ENCODE data around the gene KATNA1. TPM values are rescaled to one million over a fixed set of nuclear protein-coding genes. Genes with fewer than 3 reads are reported as not detected.
A peak's percentile ranks its signal among the peaks of the same experiment; 100 is the strongest.

KATNA1 gene
- total RNA-seq, 2 experiments from 2014 or later: 22.6 to 26.5 TPM

DNA sequence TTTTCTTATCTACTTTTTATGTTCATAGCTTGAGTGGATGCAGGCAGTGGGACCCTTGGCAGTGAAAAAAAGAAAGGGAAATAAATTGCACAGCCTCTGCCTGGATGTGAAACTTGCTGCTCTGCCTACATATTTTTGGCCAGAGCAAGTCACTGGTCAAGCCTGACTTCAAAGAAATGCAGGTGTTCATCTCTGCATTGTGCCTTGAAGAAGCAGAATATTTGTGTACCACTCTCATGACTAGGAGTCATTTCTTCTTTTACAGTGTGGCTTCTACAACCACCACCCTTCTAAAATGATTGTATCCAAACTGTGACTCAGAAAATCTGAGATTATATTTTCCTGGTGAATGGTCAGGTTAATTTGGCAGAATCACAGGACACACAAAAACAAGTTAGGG lies 2.5 kb upstream of the KATNA1 start:
- no peaks in the 10 kb centered on the region for H3K27me3 Mint-ChIP-seq
- H3K36me3 Mint-ChIP-seq: peaks cover 5% of the 10 kb centered on the region
- peaks cover 10% of the 10 kb centered on the region for H3K4me1 Mint-ChIP-seq
- no peak overlapping the region for H3K4me3 Mint-ChIP-seq
- H3K27ac Mint-ChIP-seq: no peak overlapping the region
- no peaks in the 10 kb centered on the region for H3K9me3 Mint-ChIP-seq
- POLR2A ChIA-PET: interaction anchor here (1.0 to 1.1 kb wide), 2 partner anchors 105 to 511 kb away, joined by 3 read pairs; partner anchors contain the start of gene PPIL4
- ATAC-seq (ENCODE audit: low read depth) (no peak), DNase-seq (no peak)

DNA sequence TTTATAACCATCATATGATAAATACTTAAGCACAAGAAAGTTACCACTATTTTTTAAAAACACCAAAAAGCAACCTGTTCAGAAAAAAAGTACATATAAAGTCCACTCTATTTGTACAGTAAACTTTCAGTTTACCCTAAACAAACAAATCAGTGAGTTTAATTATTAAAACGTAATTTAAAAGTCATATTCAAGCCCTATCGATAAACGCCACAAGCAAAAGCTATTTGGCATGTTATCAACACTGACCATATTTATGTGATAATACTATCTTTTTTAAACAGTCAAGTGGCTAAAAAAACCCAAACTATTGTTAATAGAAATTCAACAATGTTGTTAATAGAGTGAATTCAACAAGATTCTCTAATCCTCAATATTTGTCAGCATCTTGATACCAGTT lies 1.9 kb downstream of the KATNA1 start:
- Mint-ChIP-seq H3K4me1 (peaks cover 20% of the 10 kb centered on the region), H3K4me3 (peak overlapping the region; percentile 92), H3K27me3 (no peaks in the 10 kb centered on the region), H3K9me3 (no peaks in the 10 kb centered on the region), H3K36me3 (peaks cover 15% of the 10 kb centered on the region), H3K27ac (no peak overlapping the region)
- ATAC-seq (ENCODE audit: low read depth) (no peak), DNase-seq (no peak)
- POLR2A ChIA-PET: interaction anchor here (0.8 to 1.0 kb wide), 2 partner anchors 81 to 101 kb away, joined by 3 read pairs; partner anchors contain the start of genes GINM1 and PPIL4

DNA sequence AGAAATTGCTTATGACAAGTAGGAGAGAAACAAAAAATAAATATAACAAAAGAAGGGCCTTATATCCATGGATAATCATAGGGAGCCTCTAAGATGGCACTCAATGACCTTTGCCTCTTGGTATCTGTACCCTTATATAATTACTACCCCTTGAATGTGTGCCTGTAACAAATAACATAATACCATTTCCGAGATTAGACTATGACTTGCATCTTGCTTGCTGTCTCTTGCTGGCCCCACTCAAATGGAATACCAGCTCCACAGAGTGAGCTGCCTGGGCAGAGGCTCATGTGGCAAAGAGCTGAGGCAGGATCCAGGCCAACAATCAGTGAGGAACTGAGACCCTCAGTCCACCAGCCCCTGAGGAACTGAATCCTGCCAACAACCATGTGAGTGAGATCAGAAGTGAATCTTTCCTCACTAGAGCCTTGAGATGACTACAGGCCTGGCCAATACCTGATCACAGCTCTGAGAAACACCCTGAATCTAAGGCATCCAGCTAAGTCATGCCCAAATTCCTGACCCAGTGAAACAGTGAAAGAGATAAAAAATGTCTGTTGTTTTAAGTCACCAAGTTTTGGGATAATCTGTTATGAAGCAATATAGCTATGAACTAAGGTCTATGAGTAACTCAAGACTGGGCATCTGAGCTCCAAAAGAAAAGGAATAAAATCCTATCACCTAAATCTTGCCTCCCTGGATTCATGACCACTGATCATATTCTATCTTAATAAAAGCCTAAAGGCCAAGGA lies 5.5 kb downstream of the KATNA1 start:
- no peaks in the 10 kb centered on the region for H3K27me3 Mint-ChIP-seq
- no peak overlapping the region for H3K4me3 Mint-ChIP-seq
- POLR2A ChIA-PET: interaction anchor here (1.0 kb wide), 1 partner anchor 15 kb away, joined by 3 read pairs; no protein-coding TSS in a partner anchor

DNA sequence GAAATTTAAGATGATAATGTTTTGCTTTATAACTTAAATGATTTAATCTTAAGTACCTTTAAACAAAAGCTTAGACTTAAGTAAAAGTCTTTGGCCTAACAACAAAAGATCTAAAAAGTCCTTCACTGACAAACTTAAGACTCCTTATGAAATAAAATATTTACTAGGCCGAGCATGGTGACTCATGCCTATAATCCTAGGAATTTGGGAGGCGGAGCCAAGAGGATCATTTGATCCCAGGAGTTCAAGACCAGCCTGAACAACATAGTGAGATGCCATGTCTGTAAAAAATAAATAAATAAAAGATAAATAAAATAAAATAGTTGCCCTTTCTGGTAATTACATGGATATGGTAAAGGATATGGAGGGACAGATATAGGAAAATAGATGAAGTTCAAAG lies 12.4 kb downstream of the KATNA1 start:
- Mint-ChIP-seq H3K9me3 (no peaks in the 10 kb centered on the region), H3K36me3 (peaks cover 28% of the 10 kb centered on the region), H3K4me1 (no peaks in the 10 kb centered on the region), H3K27me3 (no peaks in the 10 kb centered on the region), H3K27ac (no peak overlapping the region), H3K4me3 (no peak overlapping the region)
- POLR2A ChIA-PET: no interaction called here
- no peak for ATAC-seq (ENCODE audit: low read depth)
- DNase-seq: no peak

More for the DNA sequence above, 5.5 kb downstream of the KATNA1 start:
- no peak for DNase-seq
- H3K9me3 Mint-ChIP-seq: no peaks in the 10 kb centered on the region
- H3K4me1 Mint-ChIP-seq: peaks cover 18% of the 10 kb centered on the region
- H3K36me3 Mint-ChIP-seq: peaks cover 26% of the 10 kb centered on the region
- H3K27ac Mint-ChIP-seq: no peak overlapping the region
- ATAC-seq (ENCODE audit: low read depth): no peak

DNA sequence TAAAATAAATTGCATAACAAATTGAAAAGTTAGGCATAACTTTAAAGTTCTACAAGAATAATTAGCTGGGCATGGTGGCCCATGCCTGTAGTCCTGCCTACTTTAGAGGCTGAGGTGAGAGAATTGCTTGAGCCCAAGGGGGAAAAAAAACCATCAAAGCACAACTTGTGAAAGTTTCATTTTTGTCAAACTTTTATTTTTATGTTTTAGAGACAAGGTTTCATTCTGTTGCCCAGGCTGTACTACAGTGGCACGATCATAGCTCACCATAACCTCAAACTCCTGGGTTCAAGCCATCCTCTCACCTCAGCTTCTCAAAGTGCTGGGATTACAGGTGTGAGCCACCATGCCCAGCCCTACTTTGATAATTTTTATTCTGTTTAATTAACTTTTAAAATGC lies 14.2 kb downstream of the KATNA1 start:
- Mint-ChIP-seq H3K27me3 (no peaks in the 10 kb centered on the region), H3K27ac (no peak overlapping the region), H3K4me3 (no peak overlapping the region), H3K4me1 (peaks cover 2% of the 10 kb centered on the region), H3K36me3 (peaks cover 25% of the 10 kb centered on the region), H3K9me3 (no peaks in the 10 kb centered on the region)
- POLR2A ChIA-PET: no interaction called here
- ATAC-seq (ENCODE audit: low read depth) (no peak), DNase-seq (no peak)

DNA sequence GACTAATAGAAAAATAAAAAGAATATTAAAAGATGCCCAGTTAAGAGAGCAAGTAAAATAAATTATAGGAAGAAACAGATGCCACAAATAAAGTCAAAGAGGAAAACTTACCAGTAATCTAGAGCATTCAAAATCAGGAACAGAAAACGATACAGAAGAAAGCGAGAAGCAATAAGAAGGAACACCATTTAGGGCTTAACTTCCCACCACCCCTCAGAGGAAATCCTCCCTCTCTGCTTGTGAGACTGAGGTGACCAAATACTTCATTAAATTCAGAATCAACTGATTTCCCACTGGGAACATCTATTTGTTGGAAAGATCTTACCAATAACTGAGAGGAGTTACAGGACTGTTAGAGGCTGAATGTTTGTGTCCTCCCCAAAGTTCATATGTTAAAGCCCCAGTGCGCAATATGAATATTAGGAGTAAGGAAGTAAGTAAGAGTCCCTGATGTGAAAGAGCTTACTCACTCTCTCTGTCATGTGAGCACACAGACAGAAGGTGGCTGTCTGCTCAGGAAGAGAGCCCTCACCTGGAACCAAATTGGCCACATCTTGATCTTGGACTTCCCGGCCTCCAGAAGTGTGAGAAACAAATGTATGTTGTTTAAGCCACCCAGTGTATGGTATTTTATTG lies 19.5 kb downstream of the KATNA1 start:
- Mint-ChIP-seq H3K4me1 (peaks cover 8% of the 10 kb centered on the region), H3K27me3 (no peaks in the 10 kb centered on the region), H3K36me3 (peaks cover 23% of the 10 kb centered on the region)

DNA sequence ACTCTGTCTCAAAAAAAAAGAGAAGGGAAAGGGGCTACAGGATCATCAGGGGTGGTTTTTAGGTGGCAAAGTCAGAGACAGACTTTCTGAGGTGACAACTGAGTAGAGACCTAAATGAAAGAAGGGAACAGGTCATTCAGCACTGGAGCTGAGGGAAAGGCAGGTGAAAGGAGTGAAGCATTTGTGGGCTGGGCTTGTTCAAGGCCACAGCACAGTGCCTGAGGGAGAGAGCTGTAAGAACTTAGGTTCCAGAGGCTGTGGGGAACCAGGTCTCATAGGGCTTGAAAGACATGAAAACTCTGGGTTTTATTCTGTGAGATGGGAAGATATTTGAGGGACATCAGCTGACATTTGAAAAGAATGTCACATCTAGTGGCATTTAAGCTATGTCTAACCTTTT lies 20.8 kb downstream of the KATNA1 start:
- ATAC-seq (ENCODE audit: low read depth) (no peak), DNase-seq (no peak)
- POLR2A ChIA-PET: interaction anchor here (1.0 kb wide), 1 partner anchor 16 kb away, joined by 3 read pairs; no protein-coding TSS in a partner anchor
- Mint-ChIP-seq H3K36me3 (peaks cover 30% of the 10 kb centered on the region), H3K4me3 (no peak overlapping the region), H3K9me3 (no peaks in the 10 kb centered on the region), H3K27ac (peak overlapping the region; percentile 1), H3K27me3 (no peaks in the 10 kb centered on the region), H3K4me1 (peaks cover 10% of the 10 kb centered on the region)

More for the DNA sequence above, 19.5 kb downstream of the KATNA1 start:
- no peak overlapping the region for H3K4me3 Mint-ChIP-seq
- peak; percentile 52 for ATAC-seq (ENCODE audit: low read depth)
- POLR2A ChIA-PET: no interaction called here
- no peak for DNase-seq
- H3K9me3 Mint-ChIP-seq: no peaks in the 10 kb centered on the region
- H3K27ac Mint-ChIP-seq: peak overlapping the region; percentile 47

DNA sequence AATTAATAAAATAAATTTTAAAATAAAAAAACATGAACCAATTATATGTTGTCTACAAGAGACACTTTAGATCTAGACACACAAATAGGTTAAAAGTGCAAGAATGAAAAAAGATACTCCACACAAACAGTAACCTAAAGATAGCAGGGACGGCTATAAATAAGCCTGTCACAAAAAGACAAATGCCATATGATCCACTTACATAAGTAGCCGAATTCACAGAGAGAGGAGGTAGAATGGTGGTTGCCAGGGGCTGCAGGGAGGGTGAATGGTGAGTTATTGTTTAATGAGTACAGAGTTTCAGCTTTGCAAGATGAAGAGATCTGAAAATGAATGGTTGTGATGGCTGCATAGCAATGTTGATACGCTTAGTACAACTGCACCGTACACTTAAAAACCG lies 32.7 kb downstream of the KATNA1 start:
- Mint-ChIP-seq H3K9me3 (peaks cover 6% of the 10 kb centered on the region), H3K36me3 (peaks cover 51% of the 10 kb centered on the region), H3K4me3 (no peak overlapping the region), H3K27ac (no peak overlapping the region), H3K4me1 (peaks cover 2% of the 10 kb centered on the region), H3K27me3 (no peaks in the 10 kb centered on the region)
- ATAC-seq (ENCODE audit: low read depth): no peak
- no peak for DNase-seq
- POLR2A ChIA-PET: no interaction called here

DNA sequence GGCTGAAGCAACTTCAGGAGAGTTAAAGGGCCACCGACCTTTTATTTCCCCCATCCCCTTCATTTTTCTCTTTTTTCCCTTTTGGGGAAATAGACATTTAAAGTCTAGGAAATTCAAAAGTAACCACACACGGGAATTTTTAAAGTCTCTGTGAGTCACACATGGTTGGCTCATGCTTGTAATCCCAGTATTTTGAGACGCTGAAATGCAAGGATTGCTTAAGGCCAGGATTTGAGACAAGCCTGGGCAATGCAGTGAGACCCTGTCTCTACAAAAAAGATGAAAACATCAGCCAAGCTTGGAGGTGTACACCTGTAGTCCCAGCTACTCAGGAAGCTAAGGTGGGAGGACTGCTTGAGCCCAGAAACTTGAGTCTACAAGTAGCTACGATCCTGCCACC lies 34.2 kb downstream of the KATNA1 start:
- Mint-ChIP-seq H3K4me1 (peaks cover 4% of the 10 kb centered on the region), H3K27ac (no peak overlapping the region), H3K4me3 (no peak overlapping the region), H3K9me3 (peaks cover 6% of the 10 kb centered on the region), H3K36me3 (peaks cover 44% of the 10 kb centered on the region), H3K27me3 (no peaks in the 10 kb centered on the region)
- POLR2A ChIA-PET: no interaction called here
- ATAC-seq (ENCODE audit: low read depth) (no peak), DNase-seq (no peak)

DNA sequence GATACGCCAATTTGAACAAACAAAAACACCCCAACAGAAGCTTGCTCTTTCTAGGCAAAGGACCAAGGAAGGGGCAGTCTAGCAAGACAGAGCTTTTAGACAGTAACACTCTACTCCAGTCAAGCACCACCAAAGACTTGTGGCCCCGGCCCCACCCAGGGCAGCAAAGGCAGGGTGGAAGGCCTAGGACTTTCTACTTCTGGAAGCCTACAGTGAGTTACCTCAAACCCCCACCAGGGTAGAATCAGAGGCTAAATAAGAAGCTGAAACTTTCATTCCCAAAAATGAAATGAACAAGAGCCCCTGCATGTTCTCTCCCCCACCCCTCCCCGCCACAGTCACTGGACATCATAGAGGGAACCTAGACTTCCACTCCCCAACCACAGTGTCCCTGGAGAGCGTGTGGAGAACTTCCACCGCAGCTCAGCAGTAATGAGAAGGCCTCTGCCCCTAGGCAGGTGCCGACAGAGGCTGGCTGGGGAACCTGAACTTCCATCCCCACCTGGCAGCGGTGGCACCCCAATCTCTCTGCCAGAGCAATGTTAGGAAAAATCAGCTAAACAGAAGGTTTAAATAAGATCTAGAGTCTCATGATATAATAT lies 40.0 kb downstream of the KATNA1 start:
- no peak for DNase-seq
- H3K9me3 Mint-ChIP-seq: peaks cover 6% of the 10 kb centered on the region
- no peak for ATAC-seq (ENCODE audit: low read depth)
- POLR2A ChIA-PET: no interaction called here
- H3K27ac Mint-ChIP-seq: peak overlapping the region; percentile 67
- peaks cover 18% of the 10 kb centered on the region for H3K36me3 Mint-ChIP-seq
- no peaks in the 10 kb centered on the region for H3K27me3 Mint-ChIP-seq
- H3K4me1 Mint-ChIP-seq: peaks cover 10% of the 10 kb centered on the region
- peak overlapping the region; percentile 60 for H3K4me3 Mint-ChIP-seq

DNA sequence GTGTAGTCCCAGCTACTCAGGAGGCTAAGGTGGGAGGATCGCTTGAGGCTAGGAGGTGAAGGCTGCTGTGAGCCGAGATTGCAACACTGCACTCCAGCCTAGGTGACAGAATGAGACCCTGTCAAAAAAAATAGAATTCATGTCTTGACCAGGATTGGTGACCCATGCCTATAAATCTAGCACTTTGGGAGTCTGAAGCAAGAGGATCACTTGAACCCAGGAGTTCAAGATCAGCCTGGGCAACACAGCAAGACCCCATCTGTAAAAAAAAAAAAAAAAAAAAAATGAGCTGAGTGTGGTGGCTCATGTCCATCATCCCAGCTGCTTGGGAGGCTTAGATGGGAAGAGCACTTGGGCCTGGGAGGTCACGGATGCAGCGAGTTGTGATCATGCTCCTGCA lies 48.0 kb downstream of the KATNA1 start:
- no peaks in the 10 kb centered on the region for H3K4me1 Mint-ChIP-seq
- H3K27ac Mint-ChIP-seq: no peak overlapping the region
- POLR2A ChIA-PET: no interaction called here
- ATAC-seq (ENCODE audit: low read depth): no peak
- H3K36me3 Mint-ChIP-seq: peaks cover 42% of the 10 kb centered on the region
- no peak overlapping the region for H3K4me3 Mint-ChIP-seq
- no peak for DNase-seq
- no peaks in the 10 kb centered on the region for H3K9me3 Mint-ChIP-seq
- no peaks in the 10 kb centered on the region for H3K27me3 Mint-ChIP-seq

DNA sequence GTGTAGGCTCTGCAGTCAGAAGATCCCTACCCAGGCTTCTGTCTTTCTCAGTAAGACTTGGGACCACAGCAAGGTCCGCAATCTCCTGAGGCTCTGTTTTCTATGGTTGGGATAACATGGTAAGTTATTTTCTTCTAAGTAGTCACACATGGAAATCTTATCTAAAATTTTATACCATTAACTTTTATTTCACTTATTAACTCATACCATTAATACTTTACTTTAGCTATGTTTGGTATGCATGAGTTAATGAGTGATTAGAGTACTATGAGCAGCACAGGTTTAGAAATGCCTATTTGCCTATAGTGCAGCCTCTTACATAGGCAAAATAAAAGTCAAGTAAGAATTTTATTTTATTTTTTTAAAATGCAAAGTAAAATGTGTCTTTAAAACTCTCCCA lies 55.1 kb downstream of the KATNA1 start:
- Mint-ChIP-seq H3K27ac (no peak overlapping the region), H3K36me3 (peaks cover 33% of the 10 kb centered on the region), H3K4me1 (no peaks in the 10 kb centered on the region), H3K4me3 (no peak overlapping the region), H3K27me3 (no peaks in the 10 kb centered on the region), H3K9me3 (no peaks in the 10 kb centered on the region)
- POLR2A ChIA-PET: no interaction called here
- no peak for ATAC-seq (ENCODE audit: low read depth)
- DNase-seq: no peak

DNA sequence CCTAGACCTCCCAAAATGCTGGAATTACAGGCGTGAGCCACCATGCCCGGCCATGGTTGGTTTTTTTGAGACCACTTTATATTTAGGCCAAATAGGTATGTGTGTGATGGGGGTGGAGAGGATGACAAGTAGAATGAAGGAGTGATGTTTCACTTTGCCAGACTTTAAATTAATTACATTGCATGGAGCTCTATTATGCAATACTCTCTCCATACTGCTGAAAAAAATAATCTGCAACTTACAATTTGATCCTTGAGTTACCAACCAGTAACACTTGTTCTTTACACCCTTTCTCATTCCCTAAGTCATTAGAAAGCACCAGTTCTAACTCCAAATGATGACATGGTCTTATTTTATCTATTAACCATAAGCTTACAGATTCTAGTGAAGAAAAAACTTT lies 55.5 kb downstream of the KATNA1 start:
- Mint-ChIP-seq H3K36me3 (peaks cover 30% of the 10 kb centered on the region), H3K4me3 (no peak overlapping the region), H3K9me3 (no peaks in the 10 kb centered on the region), H3K27ac (no peak overlapping the region), H3K4me1 (no peaks in the 10 kb centered on the region), H3K27me3 (no peaks in the 10 kb centered on the region)
- no peak for DNase-seq
- ATAC-seq (ENCODE audit: low read depth): no peak
- POLR2A ChIA-PET: no interaction called here

DNA sequence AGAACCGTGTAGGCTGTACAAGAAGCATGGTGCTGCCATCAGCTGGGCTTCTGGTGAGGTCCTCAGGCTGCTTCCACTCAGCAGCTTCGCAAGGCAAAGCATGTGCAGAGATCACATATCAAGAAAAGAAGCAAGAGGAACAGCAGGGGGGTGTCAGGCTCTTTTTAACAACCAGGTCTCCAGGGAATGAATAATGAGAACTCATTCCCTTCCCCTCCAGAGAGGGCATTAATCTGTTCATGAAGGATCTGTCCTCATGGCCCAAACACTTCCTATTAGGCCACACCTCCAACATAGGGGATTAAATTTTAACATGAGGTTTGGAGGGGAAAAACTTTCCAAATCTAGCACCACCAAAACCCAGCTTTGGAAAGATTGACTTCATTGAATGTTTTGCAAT lies 62.4 kb downstream of the KATNA1 start:
- Mint-ChIP-seq H3K36me3 (peaks cover 31% of the 10 kb centered on the region), H3K27me3 (no peaks in the 10 kb centered on the region), H3K4me3 (no peak overlapping the region), H3K4me1 (no peaks in the 10 kb centered on the region), H3K27ac (no peak overlapping the region), H3K9me3 (no peaks in the 10 kb centered on the region)
- no peak for ATAC-seq (ENCODE audit: low read depth)
- POLR2A ChIA-PET: no interaction called here
- DNase-seq: no peak

All from activated naive CD8-positive, alpha-beta T cell treated with anti-CD3 and anti-CD28 coated beads, Interleukin-2, amount 10 ng/mL, durations not matched to agents 7 days and 5 days (primary cell).